ENCODE results near the gene NUDT1. TPM values are rescaled to one million over a fixed set of nuclear protein-coding genes. Genes with fewer than 3 reads are reported as not detected.

Gene NUDT1
- total and polyA plus RNA-seq, 2 experiments from 2014 or later: 47.7 to 61.0 TPM

DNA sequence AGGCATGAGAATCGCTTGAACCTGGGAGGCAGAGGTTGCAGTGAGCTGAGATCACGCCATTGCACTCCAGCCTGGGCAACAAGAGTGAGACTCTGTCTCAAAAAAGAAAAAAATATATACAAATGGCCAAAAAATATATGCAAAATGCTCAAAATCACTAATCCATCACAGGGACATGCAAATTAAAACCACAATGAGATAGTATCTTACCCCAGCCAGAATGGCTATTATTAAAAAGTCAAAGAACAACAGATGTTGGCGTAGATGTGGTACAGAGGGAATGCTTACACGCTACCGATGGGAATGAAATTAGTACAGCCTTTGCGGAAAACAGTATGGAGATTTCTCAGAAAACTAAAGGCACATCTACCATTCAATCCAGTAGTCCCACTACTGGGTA lies 54.8 kb downstream of the NUDT1 start:
- H3K27me3 ChIP-seq (replicated peaks; ENCODE audit: insufficient read depth): no peaks in the 10 kb centered on the region
- H3K4me3 ChIP-seq: no peak overlapping the region
- H3K4me2 ChIP-seq (ENCODE audit: unreplicated experiment): no peak overlapping the region
- no peak for DNase-seq
- no peaks in the 10 kb centered on the region for H4K20me1 ChIP-seq (ENCODE audit: insufficient read depth)
- H3K9me3 ChIP-seq (ENCODE audit: low read depth): no peaks in the 10 kb centered on the region
- H3F3A ChIP-seq (ENCODE audit: insufficient read depth): peaks cover 35% of the 10 kb centered on the region
- in situ Hi-C loops (cut with MboI): no loop called here
- H3K9me2 ChIP-seq (ENCODE audit: insufficient read depth): no peaks in the 10 kb centered on the region
- peaks cover 78% of the 10 kb centered on the region for H3K79me2 ChIP-seq (ENCODE audit: insufficient read depth)
- no peak overlapping the region for H2AFZ ChIP-seq
- TF ChIP-seq EZH2 (IDR thresholded peaks at IDR 0.05; ENCODE audit: insufficient read depth, poor library complexity, severe bottlenecking): no peak
- TF ChIP-seq EZH2phosphoT487 (IDR thresholded peaks at IDR 0.05; ENCODE audit: insufficient read depth, low read depth): no peak
- 99% methylated on average over 6 of the region's 6 CpGs for WGBS, 2 experiments (ENCODE audit: low coverage in 1 of 2, low lambda C conversion rate in 2 of 2, missing lambda C conversion rate in 2 of 2)
- H3K36me3 ChIP-seq (ENCODE audit: low read depth): no peaks in the 10 kb centered on the region
- no peak overlapping the region for H3K9ac ChIP-seq
- peaks cover 28% of the 10 kb centered on the region for H3K4me1 ChIP-seq (ENCODE audit: insufficient read depth)
- no peak overlapping the region for H3K27ac ChIP-seq

DNA sequence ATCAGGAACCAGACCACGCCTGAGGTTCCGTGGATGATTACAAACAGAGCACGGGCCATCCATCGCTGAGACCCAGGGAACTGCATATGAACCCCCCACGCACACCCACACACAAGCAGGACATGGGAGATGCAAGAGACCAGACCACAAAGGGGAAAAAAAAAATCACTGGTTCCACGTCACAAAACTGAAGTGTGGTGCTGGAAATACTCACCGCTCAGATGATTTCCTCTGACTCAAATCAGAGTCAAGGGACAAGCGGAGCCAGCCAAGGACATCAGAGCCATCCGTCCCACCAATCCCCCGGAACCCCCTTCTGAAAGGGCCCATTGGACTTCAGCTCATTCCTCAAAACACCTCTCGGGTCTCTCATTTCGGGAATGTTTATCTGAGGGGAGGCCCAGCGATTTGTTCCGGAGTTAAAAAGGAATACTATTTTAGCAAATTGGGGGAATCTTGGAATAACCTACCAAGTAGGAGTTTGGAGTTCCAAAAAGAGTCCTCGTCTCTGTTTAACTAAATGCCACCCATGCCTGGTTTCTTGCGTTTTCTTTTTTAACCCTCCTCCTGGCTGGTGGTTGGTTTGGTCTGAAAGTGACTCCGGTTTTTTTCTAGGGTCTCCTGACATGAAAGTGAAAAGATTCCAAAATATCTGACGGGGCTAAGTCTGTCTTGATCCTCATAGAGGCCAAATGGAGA lies 57.3 kb downstream of the NUDT1 start:
- in situ Hi-C loops (cut with MboI): no loop called here
- TF ChIP-seq EZH2phosphoT487 (IDR thresholded peaks at IDR 0.05; ENCODE audit: insufficient read depth, low read depth) (no peak), EZH2 (IDR thresholded peaks at IDR 0.05; ENCODE audit: insufficient read depth, poor library complexity, severe bottlenecking) (no peak)
- Histone ChIP-seq H2AFZ (peak overlapping the region; percentile 74), H3K9ac (peak overlapping the region; percentile 84), H3K4me1 (ENCODE audit: insufficient read depth) (peaks cover 28% of the 10 kb centered on the region), H3K27ac (peak overlapping the region; percentile 94), H3K4me3 (peak overlapping the region; percentile 60), H3K36me3 (ENCODE audit: low read depth) (no peaks in the 10 kb centered on the region), H3K27me3 (replicated peaks; ENCODE audit: insufficient read depth) (no peaks in the 10 kb centered on the region), H3K79me2 (ENCODE audit: insufficient read depth) (peaks cover 59% of the 10 kb centered on the region), H3K9me3 (ENCODE audit: low read depth) (no peaks in the 10 kb centered on the region), H3K4me2 (ENCODE audit: unreplicated experiment) (peak overlapping the region; percentile 85), H3K9me2 (ENCODE audit: insufficient read depth) (no peaks in the 10 kb centered on the region), H4K20me1 (ENCODE audit: insufficient read depth) (no peaks in the 10 kb centered on the region), H3F3A (ENCODE audit: insufficient read depth) (peaks cover 35% of the 10 kb centered on the region)
- peak; percentile 92 for DNase-seq
- WGBS, 2 experiments (ENCODE audit: low coverage in 1 of 2, low lambda C conversion rate in 2 of 2, missing lambda C conversion rate in 2 of 2): 3 to 4% methylated on average over 18 of the region's 18 CpGs

DNA sequence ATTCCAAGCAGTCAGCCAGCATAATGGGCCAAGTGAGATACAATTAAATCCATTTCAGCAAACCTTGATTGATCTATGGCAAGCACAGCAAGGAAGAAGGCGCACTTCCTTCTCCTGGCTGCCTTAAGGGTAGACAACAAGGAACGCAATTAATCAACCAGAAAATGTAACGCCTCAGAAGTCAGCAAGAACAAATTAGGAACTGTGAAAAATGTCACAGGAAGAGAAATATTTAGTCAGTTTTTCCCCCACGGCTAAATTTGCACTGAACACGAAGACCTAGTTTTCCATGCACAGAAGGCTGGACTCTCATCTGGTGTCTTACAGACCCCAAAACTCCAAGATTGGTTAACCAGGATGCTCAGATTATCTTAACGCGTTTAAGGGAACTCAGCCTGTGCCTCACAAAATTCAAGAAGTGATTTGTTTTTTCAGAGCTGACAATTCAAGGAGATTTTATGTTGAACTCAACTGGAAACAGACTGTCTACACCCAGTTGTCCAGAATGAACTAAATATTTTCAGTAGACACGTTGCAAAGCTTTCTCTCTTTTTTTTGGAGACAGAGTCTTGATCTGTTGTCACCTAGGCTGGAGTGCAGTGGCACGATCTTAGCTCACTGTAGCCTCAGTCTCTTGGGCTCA lies 58.0 kb downstream of the NUDT1 start:
- DNase-seq: peak; percentile 35
- Histone ChIP-seq H3K36me3 (ENCODE audit: low read depth) (no peaks in the 10 kb centered on the region), H3K9me2 (ENCODE audit: insufficient read depth) (no peaks in the 10 kb centered on the region), H3K79me2 (ENCODE audit: insufficient read depth) (peaks cover 59% of the 10 kb centered on the region), H3K27ac (peak overlapping the region; percentile 94), H3K4me1 (ENCODE audit: insufficient read depth) (peaks cover 28% of the 10 kb centered on the region), H3K27me3 (replicated peaks; ENCODE audit: insufficient read depth) (no peaks in the 10 kb centered on the region), H3K9ac (peak overlapping the region; percentile 84), H2AFZ (peak overlapping the region; percentile 74), H3K4me3 (peak overlapping the region; percentile 60), H4K20me1 (ENCODE audit: insufficient read depth) (no peaks in the 10 kb centered on the region), H3K9me3 (ENCODE audit: low read depth) (no peaks in the 10 kb centered on the region), H3F3A (ENCODE audit: insufficient read depth) (peaks cover 35% of the 10 kb centered on the region), H3K4me2 (ENCODE audit: unreplicated experiment) (peak overlapping the region; percentile 85)
- WGBS, 2 experiments (ENCODE audit: low coverage in 1 of 2, low lambda C conversion rate in 2 of 2, missing lambda C conversion rate in 2 of 2): 18 to 21% methylated on average over 9 of the region's 9 CpGs
- in situ Hi-C loops (cut with MboI): no loop called here
- TF ChIP-seq EZH2phosphoT487 (IDR thresholded peaks at IDR 0.05; ENCODE audit: insufficient read depth, low read depth) (no peak), EZH2 (IDR thresholded peaks at IDR 0.05; ENCODE audit: insufficient read depth, poor library complexity, severe bottlenecking) (no peak)

Small RNA genes lying within 50 kb of the gene (microRNA-seq; reads per million reads assigned to microRNA genes)
- not detected for gene MIR6836 (ENCODE audit: borderline number of aligned reads)

Other genes starting within 250 kb of the NUDT1 start
- 57.0 and 69.8 TPM in 2 replicates for gene MAD1L1, start 9.3 kb upstream of the NUDT1 start, total RNA-seq (2014; rRNA removed; shearing (Covaris generic))
- gene MAD1L1, start 9.3 kb upstream of the NUDT1 start, polyA plus RNA-seq (2016; fragmentation: Nextera tagmentation; extraction: Ambion mirVana): 38.2 and 46.5 TPM in 2 replicates
- gene MRM2, start within 50 bp of the NUDT1 start, total RNA-seq (2014; rRNA removed; shearing (Covaris generic)): 20.8 and 21.5 TPM in 2 replicates
- gene MRM2, start within 50 bp of the NUDT1 start, polyA plus RNA-seq (2016; fragmentation: Nextera tagmentation; extraction: Ambion mirVana): 42.2 and 46.4 TPM in 2 replicates
- 13.1 and 23.8 TPM in 2 replicates for gene SNX8, start 72.2 kb downstream of the NUDT1 start, total RNA-seq (2014; rRNA removed; shearing (Covaris generic))
- gene SNX8, start 72.2 kb downstream of the NUDT1 start, polyA plus RNA-seq (2016; fragmentation: Nextera tagmentation; extraction: Ambion mirVana): 36.8 and 44.4 TPM in 2 replicates
- gene EIF3B, start 112.6 kb downstream of the NUDT1 start, total RNA-seq (2014; rRNA removed; shearing (Covaris generic)): 180 and 212 TPM in 2 replicates
- 79.5 and 82.5 TPM in 2 replicates for gene EIF3B, start 112.6 kb downstream of the NUDT1 start, polyA plus RNA-seq (2016; fragmentation: Nextera tagmentation; extraction: Ambion mirVana)
- 9.0 and 10.6 TPM in 2 replicates for gene CHST12, start 161.4 kb downstream of the NUDT1 start, total RNA-seq (2014; rRNA removed; shearing (Covaris generic))
- 33.7 and 36.8 TPM in 2 replicates for gene CHST12, start 161.4 kb downstream of the NUDT1 start, polyA plus RNA-seq (2016; fragmentation: Nextera tagmentation; extraction: Ambion mirVana)
- gene GRIFIN, start 234.2 kb downstream of the NUDT1 start, total RNA-seq (2014; rRNA removed; shearing (Covaris generic)): not detected in 2 replicates
- gene GRIFIN, start 234.2 kb downstream of the NUDT1 start, polyA plus RNA-seq (2016; fragmentation: Nextera tagmentation; extraction: Ambion mirVana): not detected in 2 replicates